Ishikawa (cell line): ENCODE results near the gene MALT1.

Source experiments
- EGR1 ChIP-seq: IDR thresholded peaks from 2 replicates; pipeline ENCODE4 v1.6.1; 2012
- EP300 ChIP-seq: IDR thresholded peaks from 2 replicates; pipeline ENCODE4 v1.6.1; 2012; ENCODE audit warnings: borderline replicate concordance
- RAD21 ChIP-seq: IDR thresholded peaks from 2 replicates; pipeline ENCODE4 v1.6.1; 2012; ENCODE audit warnings: low read depth
- TAF1 ChIP-seq: IDR thresholded peaks from 2 replicates; pipeline ENCODE4 v1.6.1; 2012; ENCODE audit warnings: low read depth, mild to moderate bottlenecking
- TEAD4 ChIP-seq: IDR thresholded peaks from 2 replicates; pipeline ENCODE4 v1.6.1; 2012
- YY1 ChIP-seq: IDR thresholded peaks from 2 replicates; pipeline ENCODE4 v1.6.1; 2012; ENCODE audit warnings: low read depth
- ZBTB7A ChIP-seq: IDR thresholded peaks from 2 replicates; pipeline ENCODE4 v1.6.1; 2012; ENCODE audit warnings: low read depth
- TF ChIP-seq, protein P1 (sequence below): IDR thresholded peaks from 2 replicates; pipeline ENCODE4 v1.6.1; 2012
- TF ChIP-seq, protein P2 (sequence below): IDR thresholded peaks from 2 replicates; pipeline ENCODE4 v1.6.1; 2012; ENCODE audit warnings: low read depth, mild to moderate bottlenecking

DNA sequence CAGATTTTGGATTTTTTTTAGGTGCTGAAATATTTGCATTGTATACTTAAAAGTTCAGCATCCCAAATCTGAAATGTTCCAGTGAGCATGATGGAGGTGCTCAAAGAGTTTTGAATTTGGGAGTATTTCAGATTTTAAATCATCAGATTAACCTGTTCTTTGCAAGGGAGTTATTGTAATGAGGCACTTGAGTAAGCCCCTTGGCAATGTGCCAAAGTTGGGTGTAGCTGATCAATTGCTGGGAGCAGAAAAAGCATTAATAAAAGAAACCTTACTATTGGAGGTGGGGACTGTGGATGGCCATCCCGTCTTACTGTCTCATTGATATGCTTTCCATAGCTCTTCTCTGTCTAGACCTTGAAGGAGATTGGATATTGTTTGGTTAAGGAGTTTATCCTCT, 28.3 kb downstream of the MALT1 start:
- no peak for TF ChIP-seq YY1
- no peak for TF ChIP-seq EP300
- TF ChIP-seq, protein P1, sequence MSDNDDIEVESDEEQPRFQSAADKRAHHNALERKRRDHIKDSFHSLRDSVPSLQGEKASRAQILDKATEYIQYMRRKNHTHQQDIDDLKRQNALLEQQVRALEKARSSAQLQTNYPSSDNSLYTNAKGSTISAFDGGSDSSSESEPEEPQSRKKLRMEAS: no peak
- no peak for TF ChIP-seq TEAD4
- TF ChIP-seq RAD21: no peak
- TF ChIP-seq EGR1: no peak
- TF ChIP-seq ZBTB7A: no peak
- TF ChIP-seq TAF1: no peak
- TF ChIP-seq, protein P2, sequence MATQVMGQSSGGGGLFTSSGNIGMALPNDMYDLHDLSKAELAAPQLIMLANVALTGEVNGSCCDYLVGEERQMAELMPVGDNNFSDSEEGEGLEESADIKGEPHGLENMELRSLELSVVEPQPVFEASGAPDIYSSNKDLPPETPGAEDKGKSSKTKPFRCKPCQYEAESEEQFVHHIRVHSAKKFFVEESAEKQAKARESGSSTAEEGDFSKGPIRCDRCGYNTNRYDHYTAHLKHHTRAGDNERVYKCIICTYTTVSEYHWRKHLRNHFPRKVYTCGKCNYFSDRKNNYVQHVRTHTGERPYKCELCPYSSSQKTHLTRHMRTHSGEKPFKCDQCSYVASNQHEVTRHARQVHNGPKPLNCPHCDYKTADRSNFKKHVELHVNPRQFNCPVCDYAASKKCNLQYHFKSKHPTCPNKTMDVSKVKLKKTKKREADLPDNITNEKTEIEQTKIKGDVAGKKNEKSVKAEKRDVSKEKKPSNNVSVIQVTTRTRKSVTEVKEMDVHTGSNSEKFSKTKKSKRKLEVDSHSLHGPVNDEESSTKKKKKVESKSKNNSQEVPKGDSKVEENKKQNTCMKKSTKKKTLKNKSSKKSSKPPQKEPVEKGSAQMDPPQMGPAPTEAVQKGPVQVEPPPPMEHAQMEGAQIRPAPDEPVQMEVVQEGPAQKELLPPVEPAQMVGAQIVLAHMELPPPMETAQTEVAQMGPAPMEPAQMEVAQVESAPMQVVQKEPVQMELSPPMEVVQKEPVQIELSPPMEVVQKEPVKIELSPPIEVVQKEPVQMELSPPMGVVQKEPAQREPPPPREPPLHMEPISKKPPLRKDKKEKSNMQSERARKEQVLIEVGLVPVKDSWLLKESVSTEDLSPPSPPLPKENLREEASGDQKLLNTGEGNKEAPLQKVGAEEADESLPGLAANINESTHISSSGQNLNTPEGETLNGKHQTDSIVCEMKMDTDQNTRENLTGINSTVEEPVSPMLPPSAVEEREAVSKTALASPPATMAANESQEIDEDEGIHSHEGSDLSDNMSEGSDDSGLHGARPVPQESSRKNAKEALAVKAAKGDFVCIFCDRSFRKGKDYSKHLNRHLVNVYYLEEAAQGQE: no peak
